Measurements from ENCODE around the gene TSTD2. TPM values are rescaled to one million over a fixed set of nuclear protein-coding genes. Genes with fewer than 3 reads are reported as not detected.

Gene TSTD2
- polyA plus RNA-seq, 1 experiment: 17.3 TPM

- no peaks in the 10 kb centered on the region for H3K9me3 ChIP-seq (ENCODE audit: control insufficient read depth, insufficient read depth, low read length)
- no peak overlapping the region for H3K27ac ChIP-seq (ENCODE audit: low read depth, low read length)
- peak; percentile 48 for DNase-seq (ENCODE audit: low read depth, low spot score)
- CTCF ChIA-PET: interaction anchor here (1.0 to 1.1 kb wide), 2 partner anchors 15 to 263 kb away, joined by 3 to 4 read pairs; no protein-coding TSS in a partner anchor
- no peaks in the 10 kb centered on the region for H3K27me3 ChIP-seq (ENCODE audit: control insufficient read depth, insufficient read depth, low read length)
- H3K4me3 ChIP-seq (ENCODE audit: low read depth, low read length): no peak overlapping the region
- POLR2A ChIA-PET: interaction anchor here (0.5 to 1.3 kb wide), 2 partner anchors 27 to 677 kb away, joined by 3 to 7 read pairs; partner anchors contain the start of genes NCBP1 and TSTD2
- TF ChIP-seq CTCF (IDR thresholded peaks at IDR 0.05; ENCODE audit: low read depth, low read length): no peak
Observed at GRCh38 chr9:97660847-97661246, 27.7 kb upstream of the TSTD2 start.

- Histone ChIP-seq H3K9me3 (ENCODE audit: control insufficient read depth, insufficient read depth, low read length) (no peaks in the 10 kb centered on the region), H3K27me3 (ENCODE audit: control insufficient read depth, insufficient read depth, low read length) (no peaks in the 10 kb centered on the region), H3K27ac (ENCODE audit: low read depth, low read length) (peak overlapping the region; percentile 74), H3K4me3 (ENCODE audit: low read depth, low read length) (no peak overlapping the region)
- ChIA-PET CTCF (interaction anchor here (1.0 to 1.1 kb wide), 2 partner anchors 15 to 264 kb away, joined by 3 to 4 read pairs; no protein-coding TSS in a partner anchor), POLR2A (interaction anchor here (1.3 kb wide), 1 partner anchor 27 kb away, joined by 7 read pairs; the partner anchor contains the start of genes NCBP1 and TSTD2)
- no peak for DNase-seq (ENCODE audit: low read depth, low spot score)
- TF ChIP-seq CTCF (IDR thresholded peaks at IDR 0.05; ENCODE audit: low read depth, low read length): no peak
Observed at GRCh38 chr9:97660340-97660739, 27.2 kb upstream of the TSTD2 start.

GRCh38 chr9:97659771-97660170, 26.6 kb upstream of the TSTD2 start:
- no peak for DNase-seq (ENCODE audit: low read depth, low spot score)
- Histone ChIP-seq H3K27ac (ENCODE audit: low read depth, low read length) (no peak overlapping the region), H3K27me3 (ENCODE audit: control insufficient read depth, insufficient read depth, low read length) (no peaks in the 10 kb centered on the region), H3K4me3 (ENCODE audit: low read depth, low read length) (no peak overlapping the region), H3K9me3 (ENCODE audit: control insufficient read depth, insufficient read depth, low read length) (no peaks in the 10 kb centered on the region)
- POLR2A ChIA-PET: interaction anchor here (1.2 kb wide), 1 partner anchor 26 kb away, joined by 5 read pairs; the partner anchor contains the start of genes NCBP1 and TSTD2
- no peak for TF ChIP-seq CTCF (IDR thresholded peaks at IDR 0.05; ENCODE audit: low read depth, low read length)
- CTCF ChIA-PET: no interaction called here

GRCh38 chr9:97658707-97659106, 25.5 kb upstream of the TSTD2 start:
- POLR2A ChIA-PET: interaction anchor here (1.2 kb wide), 1 partner anchor 25 kb away, joined by 5 read pairs; the partner anchor contains the start of genes NCBP1 and TSTD2
- no peak overlapping the region for H3K4me3 ChIP-seq (ENCODE audit: low read depth, low read length)
- no peaks in the 10 kb centered on the region for H3K27me3 ChIP-seq (ENCODE audit: control insufficient read depth, insufficient read depth, low read length)
- DNase-seq (ENCODE audit: low read depth, low spot score): no peak
- CTCF ChIA-PET: no interaction called here
- TF ChIP-seq CTCF (IDR thresholded peaks at IDR 0.05; ENCODE audit: low read depth, low read length): no peak
- H3K9me3 ChIP-seq (ENCODE audit: control insufficient read depth, insufficient read depth, low read length): no peaks in the 10 kb centered on the region
- no peak overlapping the region for H3K27ac ChIP-seq (ENCODE audit: low read depth, low read length)

GRCh38 chr9:97651646-97652045, 18.5 kb upstream of the TSTD2 start:
- no peak overlapping the region for H3K27ac ChIP-seq (ENCODE audit: low read depth, low read length)
- TF ChIP-seq CTCF (IDR thresholded peaks at IDR 0.05; ENCODE audit: low read depth, low read length): no peak
- H3K27me3 ChIP-seq (ENCODE audit: control insufficient read depth, insufficient read depth, low read length): no peaks in the 10 kb centered on the region
- H3K4me3 ChIP-seq (ENCODE audit: low read depth, low read length): no peak overlapping the region
- DNase-seq (ENCODE audit: low read depth, low spot score): no peak
- ChIA-PET POLR2A (no interaction called here), CTCF (interaction anchor here (0.6 to 0.7 kb wide), 2 partner anchors 76 to 1289 kb away, joined by 3 read pairs; no protein-coding TSS in a partner anchor)
- no peaks in the 10 kb centered on the region for H3K9me3 ChIP-seq (ENCODE audit: control insufficient read depth, insufficient read depth, low read length)

Measured in AG04450 (cell line).